Colonic mucosa (tissue), 4 donors: Measurements from ENCODE around the gene ZNF488. TPM values are rescaled to one million over a fixed set of nuclear protein-coding genes. Genes with fewer than 3 reads are reported as not detected.

Experiments
- DNase-seq: peaks from one replicate; pipeline ENCODE4 v3.0.0-alpha.2; 2020
- H3K27ac ChIP-seq: fragments of 200-600 bp; one replicate; pipeline ENCODE4 v1.8.0; 2021
- H3K27me3 ChIP-seq: fragments of 200-600 bp; one replicate; pipeline ENCODE4 v1.8.0; 2021
- H3K36me3 ChIP-seq: fragments of 200-600 bp; one replicate; pipeline ENCODE4 v1.8.0; 2021
- H3K4me1 ChIP-seq: fragments of 200-600 bp; one replicate; pipeline ENCODE4 v1.8.0; 2021; ENCODE audit warnings: mild to moderate bottlenecking
- H3K4me3 ChIP-seq: fragments of 200-600 bp; one replicate; pipeline ENCODE4 v1.8.0; 2021
- H3K9ac ChIP-seq, 2 donors: one replicate each; pipeline ENCODE4 v1.7.0; 2013; ENCODE audit warnings: control low read depth in 2 of 2, low read depth in 2 of 2, low read length in 2 of 2
- H3K9me3 ChIP-seq: fragments of 200-600 bp; one replicate; pipeline ENCODE4 v1.8.0; 2021
- intact Hi-C: fragments of 100-400 bp; cut with DNase I; formaldehyde crosslinking; loops from one replicate; pipeline ENCODE4 v1.14.1; 2022
- total RNA-seq, 2 donors: library from RNA; stranded (reverse); fragmentation: NEBNext Ultra II Directional in 1 of 2; extraction: Animal tissue kit (Norgen Biotek cat#: 25700) in 1 of 2; gene quantifications; one replicate each; pipeline ENCODE4 v1.2.1, GENCODE V29; 2021
- TF ChIP-seq, protein P1 (sequence below): fragments of 200-600 bp; IDR thresholded peaks from one replicate; pipeline ENCODE4 v1.8.0; 2022; ENCODE audit warnings: antibody characterized with exemption, mild to moderate bottlenecking
- donor health status: healthy.
- donor health status: DM: no; HTN: no; CAD: no.
- donor health status: DM: no; HTN: no; CAD: no.

Gene ZNF488
- total RNA-seq, 2 donors from 2014 or later, result 1.3 to 4.1 TPM

DNA sequence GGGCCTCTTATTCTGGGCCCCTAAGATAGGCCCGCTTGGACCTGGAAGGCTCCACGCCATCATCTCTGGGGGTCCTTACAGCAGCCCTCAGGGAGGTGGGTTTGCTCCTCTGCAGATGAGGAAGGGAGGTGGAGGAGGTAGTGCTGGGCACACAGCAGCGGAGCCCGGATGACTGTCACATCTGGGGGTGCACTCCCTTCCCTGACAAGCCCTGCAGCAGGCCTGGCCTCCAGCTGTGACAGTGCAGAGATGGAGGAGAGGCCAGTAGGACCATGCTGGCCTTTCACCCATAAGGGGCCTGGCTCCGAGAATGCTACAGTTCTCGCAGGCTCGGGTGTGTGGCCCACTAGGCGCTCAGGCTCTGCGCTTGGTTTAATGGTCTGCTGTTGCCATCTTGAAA is 52.6 kb downstream of the ZNF488 start:
- H3K4me3 ChIP-seq, result no peak overlapping the region
- H3K27ac ChIP-seq, result no peak overlapping the region
- no peaks in the 10 kb centered on the region for H3K27me3 ChIP-seq
- DNase-seq, result no peak
- peaks cover 6% of the 10 kb centered on the region for H3K4me1 ChIP-seq
- H3K36me3 ChIP-seq, result no peaks in the 10 kb centered on the region
- no peak overlapping the region for H3K9ac ChIP-seq
- TF ChIP-seq, protein P1, sequence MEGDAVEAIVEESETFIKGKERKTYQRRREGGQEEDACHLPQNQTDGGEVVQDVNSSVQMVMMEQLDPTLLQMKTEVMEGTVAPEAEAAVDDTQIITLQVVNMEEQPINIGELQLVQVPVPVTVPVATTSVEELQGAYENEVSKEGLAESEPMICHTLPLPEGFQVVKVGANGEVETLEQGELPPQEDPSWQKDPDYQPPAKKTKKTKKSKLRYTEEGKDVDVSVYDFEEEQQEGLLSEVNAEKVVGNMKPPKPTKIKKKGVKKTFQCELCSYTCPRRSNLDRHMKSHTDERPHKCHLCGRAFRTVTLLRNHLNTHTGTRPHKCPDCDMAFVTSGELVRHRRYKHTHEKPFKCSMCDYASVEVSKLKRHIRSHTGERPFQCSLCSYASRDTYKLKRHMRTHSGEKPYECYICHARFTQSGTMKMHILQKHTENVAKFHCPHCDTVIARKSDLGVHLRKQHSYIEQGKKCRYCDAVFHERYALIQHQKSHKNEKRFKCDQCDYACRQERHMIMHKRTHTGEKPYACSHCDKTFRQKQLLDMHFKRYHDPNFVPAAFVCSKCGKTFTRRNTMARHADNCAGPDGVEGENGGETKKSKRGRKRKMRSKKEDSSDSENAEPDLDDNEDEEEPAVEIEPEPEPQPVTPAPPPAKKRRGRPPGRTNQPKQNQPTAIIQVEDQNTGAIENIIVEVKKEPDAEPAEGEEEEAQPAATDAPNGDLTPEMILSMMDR, result no peak
- H3K9me3 ChIP-seq, result no peaks in the 10 kb centered on the region
- intact Hi-C loops, result no loop called here

DNA sequence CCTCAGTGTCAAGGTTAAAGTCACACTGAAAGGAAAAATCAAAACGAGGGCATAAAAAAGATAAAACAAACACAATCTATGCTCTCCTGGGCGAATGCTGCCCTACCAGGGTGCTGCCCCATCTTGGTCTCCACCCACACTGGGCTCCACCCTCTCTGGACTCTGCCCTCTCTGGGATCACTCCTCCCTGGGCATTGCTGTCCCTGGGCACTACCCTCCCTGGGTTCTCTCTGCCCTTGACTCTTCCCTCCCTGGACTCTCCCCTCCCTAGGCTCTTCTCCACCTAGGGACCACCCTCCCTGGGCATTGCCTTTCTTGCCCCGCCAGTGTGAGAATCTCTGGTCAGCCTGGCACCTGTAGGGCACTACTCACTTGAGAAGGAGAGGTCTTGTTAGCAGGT is 53.3 kb downstream of the ZNF488 start:
- TF ChIP-seq, protein P1, result no peak
- H3K4me1 ChIP-seq, result peaks cover 6% of the 10 kb centered on the region
- DNase-seq, result peak; percentile 94
- no peaks in the 10 kb centered on the region for H3K36me3 ChIP-seq
- intact Hi-C loops, result no loop called here
- no peaks in the 10 kb centered on the region for H3K9me3 ChIP-seq
- no peak overlapping the region for H3K9ac ChIP-seq
- no peaks in the 10 kb centered on the region for H3K27me3 ChIP-seq
- H3K4me3 ChIP-seq, result no peak overlapping the region
- H3K27ac ChIP-seq, result peak overlapping the region; percentile 71

DNA sequence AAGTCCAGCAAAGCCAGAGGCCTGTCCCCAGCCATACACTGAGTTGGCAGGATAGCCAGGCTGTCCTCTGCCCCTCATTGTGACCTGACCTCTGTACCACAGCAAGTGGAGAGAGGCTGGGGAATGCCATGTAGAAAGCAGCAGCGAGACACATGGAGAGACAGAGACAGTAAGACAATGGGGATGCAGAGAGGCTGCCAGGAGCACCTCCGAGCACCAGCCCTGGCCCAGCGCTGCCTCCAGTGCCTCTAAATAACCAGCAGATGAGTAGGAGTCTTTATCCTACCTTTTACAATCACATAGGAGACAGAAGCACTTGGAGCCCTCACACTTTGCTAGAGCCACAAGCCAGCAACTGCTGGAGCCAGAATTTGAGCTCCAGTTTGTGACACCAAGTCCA is 53.7 kb downstream of the ZNF488 start:
- intact Hi-C loops, result no loop called here
- DNase-seq, result no peak
- Histone ChIP-seq H3K27me3 (no peaks in the 10 kb centered on the region), H3K36me3 (no peaks in the 10 kb centered on the region), H3K27ac (peak overlapping the region; percentile 71), H3K9ac (no peak overlapping the region), H3K9me3 (no peaks in the 10 kb centered on the region), H3K4me3 (no peak overlapping the region), H3K4me1 (peaks cover 6% of the 10 kb centered on the region)
- TF ChIP-seq, protein P1, result no peak

DNA sequence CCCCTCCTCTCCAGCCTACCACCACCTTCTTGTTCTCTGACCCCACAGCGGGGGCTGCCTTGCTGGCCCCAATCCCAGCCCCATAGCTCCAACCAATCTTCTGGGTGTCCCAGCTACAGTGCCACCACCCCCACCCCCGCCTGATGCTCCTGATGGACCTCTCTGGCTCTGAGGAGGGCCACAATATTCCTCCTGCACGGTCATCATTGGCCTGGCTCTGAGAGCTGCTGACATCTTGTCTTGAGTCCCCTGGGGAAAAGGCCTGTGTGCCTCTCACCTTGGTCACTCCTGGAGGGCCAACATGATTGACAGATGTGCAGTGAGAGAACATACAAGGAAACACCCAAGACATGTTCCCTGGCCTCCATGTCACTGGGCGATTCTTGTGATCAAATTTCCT is 54.2 kb downstream of the ZNF488 start:
- no peak for DNase-seq
- peaks cover 6% of the 10 kb centered on the region for H3K4me1 ChIP-seq
- H3K9ac ChIP-seq, result no peak overlapping the region
- intact Hi-C loops, result no loop called here
- TF ChIP-seq, protein P1, result no peak
- no peaks in the 10 kb centered on the region for H3K36me3 ChIP-seq
- H3K27ac ChIP-seq, result peak overlapping the region; percentile 71
- H3K27me3 ChIP-seq, result no peaks in the 10 kb centered on the region
- no peak overlapping the region for H3K4me3 ChIP-seq
- no peaks in the 10 kb centered on the region for H3K9me3 ChIP-seq

DNA sequence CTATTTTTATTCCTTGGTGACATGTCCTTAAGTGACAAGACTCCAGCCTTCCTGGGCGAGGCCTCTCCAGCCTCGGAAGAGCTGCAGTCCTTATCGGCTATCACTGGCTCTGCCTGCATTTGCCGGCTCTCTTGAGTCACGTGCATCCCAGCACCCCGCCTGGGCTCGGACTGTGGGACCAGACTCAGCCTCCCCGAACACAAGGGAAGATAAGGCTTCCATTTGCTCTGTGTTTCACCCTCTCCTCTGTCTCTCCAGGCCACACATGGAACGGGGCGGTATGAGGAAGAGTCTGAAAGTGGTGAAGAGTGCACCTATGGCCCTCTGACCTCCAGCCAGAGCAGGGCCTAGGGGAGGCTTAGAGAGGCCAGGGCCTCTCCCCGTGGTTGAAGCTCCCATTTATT is 57.2 kb downstream of the ZNF488 start:
- H3K9me3 ChIP-seq, result no peaks in the 10 kb centered on the region
- no peak for DNase-seq

More for the DNA sequence above, 57.2 kb downstream of the ZNF488 start:
- H3K36me3 ChIP-seq, result no peaks in the 10 kb centered on the region
- TF ChIP-seq, protein P1, result no peak
- intact Hi-C loops, result no loop called here
- no peak overlapping the region for H3K9ac ChIP-seq
- H3K4me3 ChIP-seq, result no peak overlapping the region
- H3K4me1 ChIP-seq, result peaks cover 6% of the 10 kb centered on the region
- no peaks in the 10 kb centered on the region for H3K27me3 ChIP-seq
- H3K27ac ChIP-seq, result no peak overlapping the region
